Peyer's patch (tissue), 4 donors: ENCODE measurements around the gene PDE1C.
"Not testable (repeated sequence)": the region's sequence is repeated elsewhere in the genome, so short reads cannot be mapped to it uniquely, and the experiment has no call there.

Source experiments
- CTCF ChIP-seq, 6 experiments: fragments of 450-650 bp in 4 of 6; fragments of 200-600 bp in 2 of 6; sonication (generic) in 1 of 6; IDR thresholded peaks; one replicate each; pipeline ENCODE4 v1.5.1; 2017 to 2019; ENCODE audit warnings: antibody characterized with exemption in 6 of 6, mild to moderate bottlenecking in 3 of 6, moderate library complexity in 1 of 6
- POLR2A ChIP-seq, 2 donors: fragments of 450-650 bp; IDR thresholded peaks; one replicate each; pipeline ENCODE4 v1.5.1; 2017; ENCODE audit warnings: antibody characterized with exemption in 2 of 2, mild to moderate bottlenecking in 2 of 2, moderate library complexity in 2 of 2

DNA sequence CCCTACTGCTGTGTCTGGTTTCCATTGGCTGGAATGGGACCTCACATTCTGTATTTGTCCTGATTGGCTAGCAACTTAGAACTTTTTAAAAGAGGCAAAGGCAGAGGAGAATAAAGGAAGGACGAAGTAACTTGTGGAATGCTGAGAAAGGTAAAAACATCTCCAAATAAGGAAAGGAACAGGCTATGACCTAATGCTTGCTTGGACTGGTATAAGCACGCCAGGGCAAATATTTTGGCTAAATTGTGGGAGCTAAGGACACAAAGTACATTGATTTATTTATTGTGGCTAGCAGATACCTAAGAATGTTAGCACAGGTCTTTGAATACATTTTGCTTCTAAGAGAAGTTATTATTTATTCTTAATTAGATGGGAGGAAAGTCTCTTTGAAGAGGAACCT lies 56.7 kb downstream of the PDE1C start:
- not testable (repeated sequence) for TF ChIP-seq CTCF, POLR2A (IDR thresholded peaks at IDR 0.05)
